ENCODE data around the gene RIPOR3. TPM values are rescaled to one million over a fixed set of nuclear protein-coding genes. Genes with fewer than 3 reads are reported as not detected.

The RIPOR3 gene
- total and polyA plus RNA-seq, 4 donors, result 5.6 to 90.3 (median 16.3) TPM

- no peak overlapping the region for H3K4me3 ChIP-seq (ENCODE audit: low read depth in 1 of 3, low read length in 3 of 3)
- H3K27ac ChIP-seq (ENCODE audit: low read depth in 1 of 2, low read length in 2 of 2), result no peak overlapping the region
- 92% methylated on average over 5 of the region's 5 CpGs for WGBS
- peaks cover 0 to 3% (median 0%) of the 10 kb centered on the region in 4 donors for H3K36me3 ChIP-seq (ENCODE audit: control insufficient read depth in 4 of 4, insufficient read depth in 3 of 4, low read depth in 1 of 4, low read length in 3 of 4)
- H3K9ac ChIP-seq (ENCODE audit: low read depth in 1 of 2, low read length in 2 of 2), result no peak overlapping the region
- H3K9me3 ChIP-seq (ENCODE audit: control insufficient read depth in 4 of 4, low read length in 3 of 4), result no peaks in the 10 kb centered on the region
- H3K4me1 ChIP-seq (ENCODE audit: control insufficient read depth in 4 of 4, insufficient read depth in 4 of 4, low read length in 3 of 4), result no peaks in the 10 kb centered on the region
- no peak for DNase-seq (ENCODE audit: low spot score)
- no peaks in the 10 kb centered on the region for H3K27me3 ChIP-seq (ENCODE audit: control insufficient read depth in 4 of 4, insufficient read depth in 4 of 4, low read length in 3 of 4)
- TF ChIP-seq TAF1 (conservative IDR thresholded peaks at IDR 0.05) (no peak), CTCF (IDR thresholded peaks at IDR 0.05; ENCODE audit: low read depth, low read length, missing input control) (no peak), YY1 (IDR thresholded peaks at IDR 0.05) (no peak), HNF4G (IDR thresholded peaks at IDR 0.05) (no peak), EGR1 (IDR thresholded peaks at IDR 0.05; ENCODE audit: low read depth in 2 of 2) (no peak), FOXA2 (IDR thresholded peaks at IDR 0.05) (no peak), SP1 (IDR thresholded peaks at IDR 0.05) (no peak), RXRA (IDR thresholded peaks at IDR 0.05) (no peak), RAD21 (IDR thresholded peaks at IDR 0.05) (no peak)
Observed at GRCh38 chr20:50605136-50605535, 86.2 kb downstream of the RIPOR3 start.

GRCh38 chr20:50604451-50604850 is 86.9 kb downstream of the RIPOR3 start:
- Histone ChIP-seq H3K9ac (ENCODE audit: low read depth in 1 of 2, low read length in 2 of 2) (no peak overlapping the region), H3K4me1 (ENCODE audit: control insufficient read depth in 4 of 4, insufficient read depth in 4 of 4, low read length in 3 of 4) (peaks cover 0 to 4% (median 0%) of the 10 kb centered on the region in 4 donors)
- 87% methylated on average over 12 of the region's 12 CpGs for WGBS

More at GRCh38 chr20:50604451-50604850, 86.9 kb downstream of the RIPOR3 start:
- TF ChIP-seq NR2F2 (IDR thresholded peaks at IDR 0.05) (no peak), ATF3 (IDR thresholded peaks at IDR 0.05) (no peak), MAX (IDR thresholded peaks at IDR 0.05) (no peak), RXRA (IDR thresholded peaks at IDR 0.05) (no peak), EGR1 (IDR thresholded peaks at IDR 0.05; ENCODE audit: low read depth in 2 of 2) (no peak), GABPA (IDR thresholded peaks at IDR 0.05 in 1 of 2, conservative IDR thresholded peaks at IDR 0.05 in 1 of 2) (no peak), FOXA1 (IDR thresholded peaks at IDR 0.05) (no peak), HNF4G (IDR thresholded peaks at IDR 0.05) (no peak), HNF4A (conservative IDR thresholded peaks at IDR 0.05) (no peak), REST (IDR thresholded peaks at IDR 0.05) (no peak), SP1 (IDR thresholded peaks at IDR 0.05) (no peak), TAF1 (conservative IDR thresholded peaks at IDR 0.05) (no peak), ZBTB33 (IDR thresholded peaks at IDR 0.05) (no peak), YY1 (IDR thresholded peaks at IDR 0.05) (no peak), RAD21 (IDR thresholded peaks at IDR 0.05) (no peak), CTCF (IDR thresholded peaks at IDR 0.05; ENCODE audit: low read depth, low read length, missing input control) (no peak), JUND (IDR thresholded peaks at IDR 0.05) (no peak), FOXA2 (IDR thresholded peaks at IDR 0.05) (no peak)
- Histone ChIP-seq H3K27ac (ENCODE audit: low read depth in 1 of 2, low read length in 2 of 2) (no peak overlapping the region), H3K36me3 (ENCODE audit: control insufficient read depth in 4 of 4, insufficient read depth in 3 of 4, low read depth in 1 of 4, low read length in 3 of 4) (peaks cover 0 to 3% (median 0%) of the 10 kb centered on the region in 4 donors), H3K27me3 (ENCODE audit: control insufficient read depth in 4 of 4, insufficient read depth in 4 of 4, low read length in 3 of 4) (no peaks in the 10 kb centered on the region), H3K4me3 (ENCODE audit: low read depth in 1 of 3, low read length in 3 of 3) (no peak overlapping the region), H3K9me3 (ENCODE audit: control insufficient read depth in 4 of 4, low read length in 3 of 4) (no peaks in the 10 kb centered on the region)
- no peak for DNase-seq (ENCODE audit: low spot score)

Data from liver (tissue), 9 donors.